COLO668 (cell line): ENCODE results near the gene GPRC5A.

Experiments used
- DNase-seq: peaks from one replicate; lab custom pipeline; 2025; ENCODE audit not compliant: unreplicated experiment; lab: John Stamatoyannopoulos, UW

Gene GPRC5A

DNA sequence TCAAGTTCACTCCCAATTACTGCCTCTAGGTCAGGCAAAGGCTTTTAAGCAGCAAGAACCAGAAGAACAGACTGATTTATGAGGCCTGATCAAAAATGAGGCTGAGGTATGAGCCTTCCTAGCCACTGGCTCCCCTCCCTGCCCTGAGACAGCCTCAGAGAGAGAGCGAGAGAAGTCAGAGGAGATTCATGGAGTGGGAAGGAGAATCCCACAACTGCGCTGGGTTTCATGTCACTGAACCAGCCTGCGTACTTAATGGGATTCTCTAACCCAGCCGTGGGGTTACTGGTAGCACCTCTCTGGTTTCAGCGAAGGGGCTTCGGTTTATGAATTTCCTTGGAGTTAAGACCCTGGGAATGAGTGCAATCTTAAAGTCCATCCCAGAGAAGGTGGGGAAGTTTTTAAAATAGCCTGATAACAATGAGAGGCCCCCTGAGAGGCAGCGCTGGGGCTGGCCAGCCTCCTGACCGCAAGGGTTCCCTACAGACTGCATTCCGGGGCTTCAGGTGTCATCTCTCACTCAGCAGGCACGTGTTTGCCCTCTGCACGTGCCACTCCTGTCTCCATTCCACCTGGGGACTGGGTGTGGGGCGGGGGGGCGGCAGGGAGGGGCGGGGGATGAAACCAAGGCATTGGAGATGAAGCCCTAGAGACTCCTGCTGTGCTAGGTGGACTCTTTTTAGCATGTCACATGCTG, 6.1 kb upstream of the GPRC5A start:
- peak; percentile 4 for DNase-seq

DNA sequence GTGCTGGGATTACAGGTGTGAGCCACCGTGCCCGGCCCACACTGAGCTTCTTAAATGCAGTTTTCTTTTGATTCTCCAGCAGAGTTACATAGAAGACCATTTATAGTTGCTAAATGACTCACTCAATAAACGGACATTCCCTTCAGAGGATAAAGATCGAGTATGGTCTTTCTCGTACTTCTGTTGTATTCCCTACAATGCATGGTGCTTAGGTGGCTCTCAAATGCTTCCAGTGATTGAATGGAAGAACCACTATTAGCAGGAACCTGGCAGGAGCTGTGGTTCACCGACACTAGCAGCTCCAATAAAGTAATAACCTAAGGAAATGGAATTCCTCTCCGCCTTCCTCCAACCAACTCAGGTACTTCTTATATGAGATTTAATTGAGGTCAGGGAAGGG, 3.9 kb upstream of the GPRC5A start:
- DNase-seq: no peak

DNA sequence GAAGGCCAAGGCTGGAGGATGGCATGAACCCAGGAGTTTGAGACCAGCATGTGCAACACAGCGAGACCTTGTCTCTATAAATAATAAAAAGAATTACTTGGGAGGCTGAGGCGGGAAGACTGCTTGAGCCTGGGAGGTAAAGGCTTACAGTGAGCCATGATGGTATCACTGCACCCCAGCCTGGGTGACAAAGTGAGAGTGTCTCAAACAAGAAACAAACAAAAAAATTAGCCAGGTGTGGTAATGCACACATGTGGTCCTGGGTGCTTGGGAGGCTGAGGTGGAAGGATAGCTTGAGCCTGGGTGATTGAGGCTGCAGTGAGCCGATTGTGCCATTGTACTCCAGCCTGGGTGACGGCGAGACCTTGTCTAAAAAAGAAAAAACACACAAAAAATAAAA, 1.7 kb upstream of the GPRC5A start:
- DNase-seq: no peak

DNA sequence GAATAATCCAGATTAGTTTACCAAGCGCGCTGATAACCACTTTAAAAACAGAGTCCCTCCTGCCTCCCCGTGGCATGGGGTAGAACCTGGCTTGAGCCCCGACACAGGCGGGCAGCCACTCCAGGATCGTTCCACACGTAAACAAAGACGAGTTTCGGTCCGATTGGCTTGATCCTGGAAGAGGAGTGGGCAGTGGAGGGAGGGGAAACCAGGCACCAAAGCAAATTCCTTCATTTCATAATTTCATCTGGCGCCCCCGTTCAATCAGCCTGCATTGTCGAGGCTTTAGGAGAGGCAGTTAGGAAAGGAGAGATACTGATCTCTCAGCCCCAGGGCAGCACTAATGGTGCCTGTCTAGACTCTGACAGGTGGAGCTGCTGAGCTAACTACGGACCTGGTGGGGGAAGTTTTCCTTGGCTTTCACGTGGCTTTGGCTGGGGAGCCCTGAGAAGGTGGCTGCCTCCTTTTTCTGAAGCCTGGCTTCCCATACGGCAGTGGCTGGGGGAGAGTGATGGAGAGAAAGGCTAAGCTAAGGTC, 751 bp upstream of the GPRC5A start:
- peak; percentile 39 for DNase-seq

DNA sequence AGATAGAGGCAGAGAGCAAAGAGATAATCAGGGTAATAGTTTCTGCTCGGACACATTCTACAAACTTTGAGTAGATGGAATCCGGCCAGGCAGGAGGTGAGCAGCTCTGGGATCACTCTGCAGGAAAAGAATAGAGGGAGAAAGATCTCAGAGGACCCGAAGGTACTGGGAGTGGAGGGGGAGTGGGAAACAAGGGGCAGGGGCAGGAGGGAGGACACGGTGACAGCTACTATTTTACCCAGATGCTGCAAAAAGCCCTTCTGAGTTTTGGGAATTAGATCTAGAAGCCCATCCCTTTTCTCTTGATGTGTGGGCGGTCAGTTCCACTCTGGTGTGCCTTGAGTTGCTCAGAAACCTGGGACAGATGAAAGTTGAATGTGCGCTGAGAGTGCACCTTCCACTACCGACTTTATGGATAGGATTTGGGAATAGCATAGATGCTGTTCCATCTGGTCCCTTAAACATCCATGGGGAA, 556 bp downstream of the GPRC5A start:
- no peak for DNase-seq

DNA sequence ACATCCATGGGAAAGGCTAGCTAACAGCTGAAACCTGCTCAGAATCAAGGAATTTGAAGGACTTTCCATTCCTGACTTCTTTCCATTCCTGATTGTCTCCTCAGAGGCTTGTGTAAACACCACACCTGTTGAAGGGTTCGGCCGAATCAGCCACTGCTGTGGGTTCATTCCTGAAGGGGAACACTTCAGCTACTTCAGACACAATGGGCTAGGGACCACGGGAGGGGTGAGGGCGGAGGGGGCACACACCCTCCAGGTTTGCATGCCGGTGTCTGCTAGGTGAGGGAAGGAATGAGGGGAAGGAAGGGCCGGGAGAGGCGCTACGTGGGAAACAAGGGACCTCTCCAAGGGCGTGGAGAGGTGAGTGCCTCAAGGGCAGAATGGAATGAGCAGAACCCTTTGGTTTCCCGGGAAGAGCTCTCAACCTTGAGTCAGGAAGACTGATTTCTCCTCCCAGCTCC, 1.3 kb downstream of the GPRC5A start:
- no peak for DNase-seq

DNA sequence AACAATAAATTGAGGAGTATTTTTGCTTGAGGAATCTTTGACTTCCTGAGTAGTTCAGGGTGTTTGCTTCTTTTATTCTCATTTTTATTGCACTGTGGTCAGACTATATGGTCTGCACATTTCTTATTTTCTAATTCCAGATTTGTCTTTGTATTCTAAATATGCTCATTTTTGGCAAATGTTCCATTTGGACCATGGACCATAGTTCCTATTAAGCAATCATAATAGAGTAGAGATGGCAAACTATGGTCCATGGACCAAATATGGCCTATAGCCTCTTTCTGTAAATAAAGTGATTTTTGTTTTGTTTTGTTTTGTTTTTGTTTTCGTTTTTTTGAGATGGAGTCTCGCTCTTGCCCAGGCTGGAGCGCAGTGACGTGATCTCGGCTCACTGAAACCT, 2.1 kb downstream of the GPRC5A start:
- DNase-seq: no peak

DNA sequence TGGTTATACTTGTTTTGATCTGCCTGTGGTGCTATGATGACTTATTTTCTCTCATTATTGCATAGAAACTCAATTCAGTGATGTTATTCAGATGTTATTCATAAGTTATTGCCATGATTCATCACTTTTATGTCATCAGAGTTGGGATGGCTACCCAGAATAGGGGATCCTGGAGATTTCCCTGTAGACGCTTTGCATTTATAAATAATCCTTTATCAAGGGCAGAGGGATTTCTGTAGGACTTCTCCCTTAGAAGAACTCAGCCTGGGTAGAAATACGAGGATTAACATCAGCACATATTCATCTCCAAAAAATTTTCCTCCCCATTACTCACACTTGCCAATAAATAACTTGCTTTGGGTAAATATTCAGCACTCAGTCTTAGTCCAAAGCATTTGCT, 4.9 kb downstream of the GPRC5A start:
- DNase-seq: no peak

DNA sequence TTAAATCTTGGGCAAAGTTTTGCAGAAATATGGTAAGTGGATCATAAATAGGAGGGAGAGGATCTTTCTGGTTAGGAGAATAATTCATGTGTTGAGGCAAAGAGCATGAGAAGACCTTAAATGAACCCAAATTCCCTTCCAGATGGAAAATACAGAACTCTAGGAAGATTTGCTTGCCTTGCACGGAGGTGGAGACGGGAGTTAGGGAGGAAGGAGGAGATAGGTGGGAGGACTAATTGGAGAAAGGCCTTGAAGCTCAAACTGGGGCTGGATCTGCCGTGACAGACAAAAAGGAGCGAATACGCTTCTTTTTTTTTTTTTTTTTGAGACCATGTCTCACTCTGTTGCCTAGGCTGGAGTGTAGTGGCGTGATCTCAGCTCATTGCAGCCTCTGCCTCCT, 5.9 kb downstream of the GPRC5A start:
- DNase-seq: no peak

DNA sequence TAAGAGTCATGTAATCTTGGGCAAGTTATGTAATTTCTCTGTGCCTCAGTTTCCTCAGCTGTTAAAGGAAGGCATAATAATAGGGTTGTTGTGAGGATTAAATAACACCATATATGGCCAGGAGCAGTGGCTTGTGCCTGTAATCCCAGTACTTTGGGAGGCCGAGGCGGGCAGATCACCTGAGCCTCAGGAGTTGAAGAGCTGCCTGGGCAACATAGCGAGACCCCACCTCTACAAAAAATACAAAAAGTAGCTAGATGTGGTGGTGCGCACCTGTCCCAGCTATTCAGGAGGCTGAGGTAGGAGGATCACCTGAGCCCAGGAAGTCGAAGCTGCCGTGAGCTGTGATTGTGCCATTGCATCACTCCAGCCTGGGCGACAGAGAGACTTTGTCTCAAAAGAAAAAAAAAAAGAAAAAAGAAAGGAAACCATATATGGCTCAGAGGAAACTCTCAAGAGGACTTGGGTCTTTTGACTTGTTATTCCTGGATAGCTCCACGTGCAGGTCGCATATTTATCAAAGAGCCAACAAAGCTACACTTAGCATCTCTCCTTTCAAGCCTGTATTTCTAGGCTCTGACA, 6.9 kb downstream of the GPRC5A start:
- no peak for DNase-seq

DNA sequence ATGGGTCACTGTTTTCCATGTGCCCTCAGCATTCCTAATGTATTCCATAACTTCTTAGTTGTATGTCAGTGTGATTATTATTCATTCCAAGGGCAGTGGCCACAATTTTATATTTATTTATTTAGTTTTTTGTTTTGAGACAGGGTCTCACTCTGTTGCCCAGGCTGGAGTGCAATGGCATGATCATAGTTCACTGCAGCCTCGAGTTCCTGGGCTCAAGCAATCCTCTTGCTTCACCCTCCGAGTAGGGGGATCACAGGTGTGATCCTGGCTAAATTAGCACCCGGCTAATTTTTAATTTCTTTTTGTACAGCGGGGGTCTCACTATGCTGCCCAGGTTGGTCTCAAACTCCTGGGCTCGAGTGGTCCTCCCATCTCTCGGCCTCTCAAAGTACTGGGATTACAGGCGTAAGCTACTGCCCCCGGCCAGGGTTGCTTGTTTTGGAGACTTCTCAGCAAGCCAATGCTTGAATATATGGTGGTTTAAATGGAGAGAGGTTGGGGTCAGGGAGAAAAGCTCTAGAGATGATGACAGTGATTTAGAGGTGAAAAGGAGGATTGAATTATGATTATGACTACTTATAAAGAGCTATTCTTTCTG, 7.6 kb downstream of the GPRC5A start:
- no peak for DNase-seq

DNA sequence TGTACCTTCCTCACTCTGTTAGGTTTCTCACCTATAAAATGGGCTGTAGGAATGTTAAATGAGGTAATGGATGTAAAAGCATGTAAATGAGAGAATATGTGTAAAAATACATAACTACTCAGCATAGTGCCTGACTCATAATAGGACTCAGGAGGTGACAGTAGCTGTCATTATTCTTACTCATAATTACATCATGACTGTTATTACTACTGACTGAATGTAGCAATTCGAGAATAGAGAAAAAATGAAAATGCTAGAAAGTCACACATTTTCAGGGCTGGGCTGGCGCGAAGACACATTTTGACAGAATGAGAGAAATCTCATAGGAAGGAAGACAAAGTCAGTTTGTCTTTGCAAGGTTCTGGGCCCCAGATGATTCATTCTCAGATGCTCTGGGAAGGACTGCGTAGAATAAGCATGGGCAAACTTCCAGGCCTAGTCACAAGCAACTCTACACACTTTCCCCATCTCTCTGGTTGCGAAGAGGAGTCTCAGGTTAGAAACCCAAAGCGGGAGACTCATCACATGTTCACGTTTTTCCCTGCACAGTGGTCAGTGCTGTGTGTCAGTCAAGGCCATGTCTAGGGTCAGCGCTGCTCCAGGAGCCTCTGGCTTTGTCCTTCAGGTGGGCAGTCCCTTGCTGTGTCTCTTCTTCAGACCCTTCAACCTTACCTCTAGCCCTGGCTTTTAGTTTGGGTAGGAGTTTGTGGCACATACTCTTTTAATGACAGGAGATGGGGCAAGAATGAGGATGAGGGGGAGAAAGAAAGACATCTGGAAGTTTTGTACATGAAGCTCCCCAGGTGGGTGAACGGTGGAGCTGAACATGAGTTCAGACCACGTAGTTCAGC, 8.4 kb downstream of the GPRC5A start:
- no peak for DNase-seq

DNA sequence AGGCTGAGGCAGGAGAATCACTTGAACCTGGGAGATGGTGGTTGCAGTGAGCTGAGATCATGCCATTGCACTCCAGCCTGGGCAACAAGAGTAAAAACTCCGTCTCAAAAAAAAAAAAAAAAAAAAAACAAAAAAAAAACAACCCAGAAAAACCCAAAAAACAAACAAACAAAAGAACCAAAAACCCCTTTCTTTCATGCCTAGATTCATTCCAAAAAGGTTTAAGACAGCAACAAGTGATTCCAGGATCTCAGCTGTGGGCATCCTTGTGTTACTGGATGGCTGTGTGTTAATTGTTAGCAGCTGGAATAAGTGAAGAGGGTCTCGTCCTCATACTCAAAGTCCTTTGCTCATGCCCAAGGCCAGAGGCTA, 9.4 kb downstream of the GPRC5A start:
- no peak for DNase-seq

DNA sequence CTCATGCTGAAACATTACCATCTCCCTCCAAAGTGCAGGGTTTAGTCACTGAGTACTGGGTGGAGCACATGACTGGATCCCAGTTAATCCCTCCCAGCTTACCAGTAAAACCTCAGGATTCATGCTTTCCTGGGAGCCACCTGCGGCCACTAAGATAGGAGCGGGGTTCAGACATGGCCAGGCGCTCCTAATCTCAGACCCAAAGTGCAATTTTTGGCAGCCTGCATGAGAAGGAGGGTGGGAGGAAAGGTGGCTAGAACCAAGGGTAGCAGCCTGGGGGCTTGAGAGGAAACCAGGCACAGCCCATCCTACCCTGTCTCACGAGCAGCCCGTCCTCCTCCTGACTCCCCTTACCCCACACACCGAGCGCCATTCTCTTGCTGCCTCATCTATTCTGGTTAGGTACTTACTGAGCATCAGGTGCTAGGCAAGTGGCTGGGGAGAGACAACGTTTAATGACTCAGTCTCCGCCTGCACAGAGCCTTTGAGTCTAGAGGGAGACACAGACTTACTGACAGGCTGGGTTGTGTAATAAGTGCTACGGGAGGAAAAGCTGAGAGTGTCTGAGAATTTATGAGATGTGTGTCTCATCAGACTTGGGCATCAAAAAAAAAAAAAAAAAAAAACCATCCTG, 9.9 kb downstream of the GPRC5A start:
- DNase-seq: no peak

DNA sequence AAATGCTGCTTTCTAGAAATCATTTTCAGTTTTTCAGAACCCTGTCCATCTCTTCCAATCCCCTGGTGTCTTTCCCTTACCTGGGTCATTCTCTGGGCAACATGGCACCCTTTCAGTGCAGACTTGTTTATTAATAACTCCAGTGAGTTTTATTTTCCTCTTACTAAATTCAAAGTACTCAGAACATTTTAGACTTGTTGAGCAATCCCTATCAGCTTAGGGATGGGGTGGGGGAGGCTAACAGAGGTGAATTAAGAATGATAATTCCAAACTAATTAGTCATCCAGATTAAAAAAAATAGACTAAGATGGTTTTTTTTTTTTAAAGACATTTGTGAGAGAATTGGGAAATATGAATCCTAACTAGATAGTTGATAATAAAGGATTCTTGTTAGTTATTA, 10.7 kb downstream of the GPRC5A start:
- no peak for DNase-seq

DNA sequence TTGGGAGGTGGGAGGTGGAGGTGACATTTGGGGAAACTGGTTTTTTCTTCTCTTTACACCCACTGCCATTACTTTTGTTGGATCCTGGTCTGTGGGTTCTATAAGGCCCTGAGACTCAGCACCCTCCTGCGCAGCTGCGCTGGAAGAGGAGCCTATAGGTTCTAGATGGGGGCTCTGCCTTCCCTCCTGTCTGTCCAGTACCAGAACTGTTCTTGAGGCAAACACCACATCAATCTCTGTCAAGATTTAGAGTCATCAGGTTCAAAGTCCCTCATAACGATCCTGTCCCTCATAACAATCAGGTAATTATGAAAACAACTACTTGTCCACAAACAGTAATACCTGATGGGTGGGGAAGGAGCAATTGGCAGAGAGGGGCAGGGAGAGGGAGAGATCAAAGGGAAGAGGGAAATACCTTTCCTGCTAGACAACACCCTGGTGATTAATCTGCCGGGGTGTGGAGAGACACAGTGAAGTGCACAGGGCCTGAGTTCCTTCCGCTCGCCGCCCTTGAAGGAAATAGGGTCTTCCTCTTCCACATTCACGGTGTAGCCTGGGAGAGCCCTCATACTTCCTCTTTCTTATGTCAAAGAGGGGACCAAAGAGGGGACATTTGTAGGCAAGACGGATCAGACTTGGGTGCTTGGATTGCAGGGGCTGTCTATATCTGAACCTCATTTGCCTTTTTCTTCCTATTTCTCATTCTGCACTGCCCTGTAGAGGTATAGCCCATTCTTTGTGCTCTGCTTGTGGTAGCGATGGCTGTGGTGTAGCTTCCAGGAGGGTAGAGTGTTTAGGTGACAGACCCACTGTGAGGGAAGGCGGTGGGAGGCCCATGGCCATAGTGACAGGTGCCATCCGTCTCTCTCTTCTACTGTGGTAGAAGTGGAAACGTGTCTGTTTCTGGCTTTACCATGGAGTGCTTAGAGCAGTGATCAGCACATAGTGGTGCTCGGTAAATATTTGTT, 12.6 kb downstream of the GPRC5A start:
- no peak for DNase-seq

DNA sequence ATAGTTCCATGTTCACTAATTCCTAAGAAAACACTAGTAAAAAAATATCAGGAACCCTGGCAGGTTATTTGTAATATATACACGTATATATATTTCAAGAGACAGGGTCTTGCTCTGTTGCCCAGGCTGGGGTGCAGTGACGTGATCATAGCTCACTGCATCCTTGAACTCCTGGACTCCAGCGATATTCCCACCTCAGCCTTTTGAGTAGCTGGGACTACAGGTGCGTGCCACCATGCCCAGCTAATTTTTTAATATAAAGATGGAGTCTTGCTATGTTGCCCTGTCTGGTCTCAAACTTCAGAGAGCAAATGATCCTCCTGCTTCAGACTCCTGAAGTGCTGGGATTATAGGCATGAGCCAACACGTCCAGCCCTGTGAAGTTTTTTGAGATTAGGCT, 16.2 kb downstream of the GPRC5A start:
- no peak for DNase-seq

DNA sequence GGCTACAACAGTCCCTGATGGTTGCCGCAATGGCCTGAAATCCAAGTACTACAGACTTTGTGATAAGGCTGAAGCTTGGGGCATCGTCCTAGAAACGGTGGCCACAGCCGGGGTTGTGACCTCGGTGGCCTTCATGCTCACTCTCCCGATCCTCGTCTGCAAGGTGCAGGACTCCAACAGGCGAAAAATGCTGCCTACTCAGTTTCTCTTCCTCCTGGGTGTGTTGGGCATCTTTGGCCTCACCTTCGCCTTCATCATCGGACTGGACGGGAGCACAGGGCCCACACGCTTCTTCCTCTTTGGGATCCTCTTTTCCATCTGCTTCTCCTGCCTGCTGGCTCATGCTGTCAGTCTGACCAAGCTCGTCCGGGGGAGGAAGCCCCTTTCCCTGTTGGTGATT, 16.9 kb downstream of the GPRC5A start:
- no peak for DNase-seq

DNA sequence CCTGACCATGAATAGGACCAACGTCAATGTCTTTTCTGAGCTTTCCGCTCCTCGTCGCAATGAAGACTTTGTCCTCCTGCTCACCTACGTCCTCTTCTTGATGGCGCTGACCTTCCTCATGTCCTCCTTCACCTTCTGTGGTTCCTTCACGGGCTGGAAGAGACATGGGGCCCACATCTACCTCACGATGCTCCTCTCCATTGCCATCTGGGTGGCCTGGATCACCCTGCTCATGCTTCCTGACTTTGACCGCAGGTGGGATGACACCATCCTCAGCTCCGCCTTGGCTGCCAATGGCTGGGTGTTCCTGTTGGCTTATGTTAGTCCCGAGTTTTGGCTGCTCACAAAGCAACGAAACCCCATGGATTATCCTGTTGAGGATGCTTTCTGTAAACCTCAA, 17.3 kb downstream of the GPRC5A start:
- DNase-seq: no peak
